NCI-H226 (cell line): ENCODE data around the gene RHOXF2B.
"Not testable (repeated sequence)": the region's sequence is repeated elsewhere in the genome, so short reads cannot be mapped to it uniquely, and the experiment has no call there.

ENCODE experiments used
- DNase-seq: peaks from one replicate; pipeline ENCODE4 v3.0.0-alpha.2; 2015

RHOXF2B gene

GRCh38 chrX:120077590-120077989 is at the start of gene RHOXF2B:
RHOXF2B (minus strand) TSS chrX:120077690; CDS start chrX:120077552, 138 bp downstream.
- not testable (repeated sequence) for DNase-seq

- DNase-seq: no peak
Measured at GRCh38 chrX:120125444-120125843, 48.0 kb upstream of the RHOXF2B start.

- no peak for DNase-seq
Measured at GRCh38 chrX:120120223-120120622, 42.7 kb upstream of the RHOXF2B start.

GRCh38 chrX:120115438-120115963 is 38.0 kb upstream of the RHOXF2B start, which contains the start of gene RHOXF1:
RHOXF1 (minus strand) TSS chrX:120115913; CDS start chrX:120115862, 51 bp downstream.
- DNase-seq: no peak

DNA sequence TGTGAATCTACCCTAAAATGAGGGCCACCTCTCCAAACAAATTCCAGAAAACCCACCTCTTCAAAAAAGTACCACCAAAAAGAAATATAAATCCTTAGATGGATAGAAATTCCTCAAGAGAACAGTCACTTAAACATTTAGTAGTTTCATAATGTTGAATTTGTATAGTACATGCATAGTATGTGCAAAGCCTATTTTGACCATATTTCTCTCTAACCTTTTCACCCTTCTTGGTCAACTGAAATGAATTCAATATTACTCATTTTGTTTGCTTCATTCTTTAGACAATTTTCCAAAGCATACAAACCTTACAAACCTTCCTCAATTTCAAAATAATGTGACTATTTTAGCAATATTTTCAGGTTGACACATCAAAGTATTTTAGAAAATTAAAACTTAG is 34.1 kb upstream of the RHOXF2B start:
- no peak for DNase-seq

- no peak for DNase-seq
Measured at GRCh38 chrX:120109378-120109777, 31.9 kb upstream of the RHOXF2B start.

DNA sequence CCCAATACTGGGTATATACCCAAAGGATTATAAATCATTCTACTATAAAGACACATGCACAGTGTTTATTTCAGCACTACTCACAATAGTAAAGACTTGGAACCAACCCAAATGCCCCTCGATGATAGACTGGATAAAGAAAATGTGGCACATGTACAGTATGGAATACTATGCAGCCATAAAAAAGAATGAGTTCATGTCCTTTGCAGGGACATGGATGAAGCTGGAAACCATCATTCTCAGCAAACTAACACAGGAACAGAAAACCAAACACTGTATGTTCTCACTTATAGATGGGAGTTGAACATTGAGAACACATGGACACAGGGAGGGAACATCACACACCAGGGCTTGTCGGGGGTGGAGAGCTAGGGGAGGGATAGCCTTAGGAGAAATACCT is 27.2 kb upstream of the RHOXF2B start:
- DNase-seq: not testable (repeated sequence)

- DNase-seq: not testable (repeated sequence)
Measured at GRCh38 chrX:120101057-120101456, 23.6 kb upstream of the RHOXF2B start.

- DNase-seq: no peak
Measured at GRCh38 chrX:120090208-120090607, 12.7 kb upstream of the RHOXF2B start.

DNA sequence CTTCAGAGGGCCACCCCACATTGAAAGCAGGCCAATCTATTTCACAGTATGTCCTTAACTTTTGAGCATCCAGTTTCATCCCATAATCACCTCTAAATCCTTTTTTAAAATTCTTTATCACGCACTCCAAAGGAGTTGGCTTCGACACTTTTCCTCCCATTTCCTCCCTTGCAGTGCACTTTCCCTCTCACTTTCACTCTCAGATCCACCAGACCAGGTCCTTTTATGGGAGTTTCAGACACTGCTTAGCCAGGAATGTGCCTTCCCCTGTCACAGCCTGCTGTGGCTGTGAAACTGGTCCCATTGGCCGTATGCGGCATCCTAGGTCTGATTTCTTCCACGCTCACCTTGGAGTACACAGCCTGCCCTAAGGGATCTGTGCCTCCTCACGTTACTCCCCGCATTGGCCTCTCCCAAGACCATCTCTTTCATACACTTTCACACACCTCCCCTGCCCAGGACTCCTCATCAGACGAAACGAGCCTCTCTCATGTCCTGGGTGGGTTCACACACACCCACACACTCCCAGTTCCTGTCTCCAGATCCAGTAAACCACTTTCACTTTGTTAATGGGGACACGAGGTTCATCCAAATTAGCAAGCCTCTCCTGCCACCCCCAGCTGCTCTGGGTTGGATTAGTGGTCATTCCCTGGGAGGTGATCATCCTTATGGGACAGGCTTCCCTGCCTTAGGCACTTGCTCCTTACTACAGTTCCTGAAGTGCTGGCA is 10.0 kb upstream of the RHOXF2B start:
- DNase-seq: no peak

GRCh38 chrX:120085553-120086185 is 8.2 kb upstream of the RHOXF2B start:
- not testable (repeated sequence) for DNase-seq

GRCh38 chrX:120066169-120066568 is 11.3 kb downstream of the RHOXF2B start:
- DNase-seq: not testable (repeated sequence)

DNA sequence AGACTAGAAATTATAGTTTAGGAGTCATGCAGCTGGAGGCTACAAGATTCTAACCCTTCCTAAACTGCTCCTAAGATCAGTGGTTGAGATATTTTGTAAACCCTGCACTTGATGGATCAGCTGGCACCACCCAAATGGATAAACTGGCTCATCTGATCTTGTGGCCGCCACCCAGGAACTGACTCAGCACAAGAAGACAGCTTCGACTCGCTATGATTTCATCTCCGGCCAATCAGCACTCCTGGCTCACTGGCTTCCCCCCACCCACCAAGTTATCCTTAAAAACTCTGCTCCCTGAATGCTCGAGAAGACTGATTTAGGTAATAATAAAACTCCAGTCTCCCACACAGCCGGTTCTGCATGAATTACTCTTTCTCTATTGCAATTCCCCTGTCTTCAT is 34.8 kb downstream of the RHOXF2B start:
- not testable (repeated sequence) for DNase-seq

DNA sequence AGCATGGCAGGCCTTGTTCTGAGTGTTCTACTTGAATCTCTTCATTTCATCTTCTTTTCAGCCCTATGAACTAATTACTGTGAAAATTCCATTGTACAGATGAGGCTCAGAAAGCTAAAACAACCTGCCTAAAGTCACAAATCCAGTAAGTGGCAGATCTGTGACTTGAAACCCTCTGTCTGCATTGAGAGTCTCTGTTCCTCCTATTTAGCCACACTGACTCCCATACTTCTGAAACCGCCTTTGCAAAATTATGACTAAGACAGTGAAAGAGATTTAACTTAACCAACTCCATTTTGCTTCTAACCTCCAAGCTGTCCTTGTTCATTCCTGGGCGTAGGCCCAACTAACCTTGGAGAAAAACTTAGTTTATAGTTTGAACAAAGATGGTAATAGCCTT is 35.2 kb downstream of the RHOXF2B start:
- DNase-seq: not testable (repeated sequence)

GRCh38 chrX:120040176-120040575 is 37.3 kb downstream of the RHOXF2B start:
- not testable (repeated sequence) for DNase-seq

DNA sequence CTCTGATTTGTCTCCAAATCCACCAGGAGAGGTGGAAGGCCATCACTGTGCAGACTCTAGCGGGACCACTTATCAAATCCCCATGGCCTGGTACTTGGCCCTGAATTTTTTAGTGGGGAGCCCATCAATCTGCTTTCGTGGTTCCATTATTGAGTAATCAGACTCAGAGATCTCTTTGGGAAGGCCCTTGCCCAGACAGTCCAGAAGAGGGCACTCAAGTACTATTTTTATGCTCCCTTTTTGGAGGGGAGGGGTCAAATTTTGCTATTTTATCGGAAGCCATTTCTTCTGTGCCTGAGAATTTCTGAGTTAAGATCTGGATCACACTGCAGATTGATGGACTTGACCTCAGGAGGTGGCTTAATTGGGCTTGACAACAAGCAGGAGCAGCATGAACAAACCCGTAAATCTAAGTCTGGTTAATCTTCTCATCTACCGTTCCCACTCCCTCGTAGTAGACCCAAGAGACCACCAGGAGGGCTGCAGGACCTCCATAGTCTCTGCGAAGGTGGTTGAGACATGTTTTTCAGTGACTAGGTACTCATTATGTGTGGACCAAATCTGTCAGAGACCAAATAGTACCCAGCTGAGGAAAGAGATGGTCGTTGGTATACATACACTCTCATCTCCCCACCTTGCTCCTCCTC is 38.3 kb downstream of the RHOXF2B start:
- not testable (repeated sequence) for DNase-seq

- no peak for DNase-seq
Measured at GRCh38 chrX:120036704-120037103, 40.8 kb downstream of the RHOXF2B start.

GRCh38 chrX:120035522-120036309 is 41.8 kb downstream of the RHOXF2B start:
- not testable (repeated sequence) for DNase-seq

DNA sequence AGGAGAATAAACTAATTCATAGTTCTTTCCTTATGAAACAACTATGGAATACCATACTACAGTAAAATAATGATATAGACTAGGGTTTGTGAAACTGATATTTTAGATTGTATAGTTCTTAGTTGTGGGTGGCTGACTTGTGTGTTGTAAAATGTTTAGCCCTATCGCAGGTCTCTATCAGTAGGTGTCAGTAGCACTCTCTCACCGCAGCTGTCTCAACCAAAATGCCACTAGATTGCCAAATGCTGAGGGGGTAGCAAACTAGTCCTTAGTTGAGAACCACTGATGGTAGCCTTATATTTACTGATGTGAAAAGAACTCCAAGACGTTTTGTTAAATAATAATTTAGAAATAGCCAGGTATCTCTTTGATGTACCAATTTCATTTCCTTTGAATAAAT is 48.1 kb downstream of the RHOXF2B start:
- DNase-seq: no peak

DNA sequence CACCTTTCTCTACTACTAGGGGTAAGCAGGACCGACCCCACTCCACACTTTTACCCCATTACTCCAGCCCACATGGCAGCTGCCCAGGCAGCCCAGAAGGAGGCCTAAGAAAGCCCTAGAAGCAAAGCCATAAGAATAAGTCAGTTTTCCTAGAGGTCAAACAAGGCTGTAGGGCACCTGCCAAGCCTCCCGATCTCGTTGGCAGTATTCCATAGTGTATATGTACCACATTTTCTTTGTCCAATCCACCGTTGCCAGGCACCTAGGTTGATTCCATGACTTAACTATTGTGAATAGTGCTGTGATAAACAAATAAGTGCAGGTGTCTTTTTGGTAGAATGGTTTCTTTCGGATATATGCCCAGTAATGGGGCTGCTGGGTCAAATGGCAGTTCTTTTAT is 54.2 kb downstream of the RHOXF2B start:
- DNase-seq: no peak

GRCh38 chrX:120022763-120023162 is 54.7 kb downstream of the RHOXF2B start:
- DNase-seq: no peak
